SU-DHL-6 (cell line): Measurements from ENCODE around the gene NGLY1.

Experiments
- H2AFZ ChIP-seq: fragments of 200-600 bp; sonication (generic); 2 replicates; pipeline ENCODE4 v1.6.1; 2014; ENCODE audit warnings: low read depth, mild to moderate bottlenecking, moderate library complexity, mixed read lengths, antibody characterized with exemption, low read length; ENCODE audit not compliant: severe bottlenecking
- H3F3A ChIP-seq: fragments of 200-600 bp; shearing (Covaris generic); 2 replicates; pipeline ENCODE4 v1.6.0; 2016; ENCODE audit warnings: antibody characterized with exemption, mild to moderate bottlenecking; ENCODE audit not compliant: insufficient read depth
- H3K27ac ChIP-seq: fragments of 200-600 bp; sonication (generic); 2 replicates; pipeline ENCODE4 v1.5.1; 2016; ENCODE audit warnings: low read depth, mild to moderate bottlenecking, low read length, moderate library complexity, mixed read lengths
- H3K27me3 ChIP-seq: fragments of 200-600 bp; sonication (generic), shearing (Covaris generic); 2 replicates; pipeline ENCODE4 v1.6.0; 2014; ENCODE audit warnings: mild to moderate bottlenecking, low read length
- H3K36me3 ChIP-seq: fragments of 200-600 bp; sonication (generic); 2 replicates; pipeline ENCODE4 v1.6.1; 2014; ENCODE audit warnings: mild to moderate bottlenecking, low read length, mixed read lengths
- H3K4me2 ChIP-seq: fragments of 300-600, 200-600 bp; shearing (Covaris generic), sonication (generic); 2 replicates; pipeline ENCODE4 v1.6.0; 2014; ENCODE audit warnings: low read length, low read depth, mild to moderate bottlenecking; ENCODE audit not compliant: poor library complexity, severe bottlenecking
- H3K4me3 ChIP-seq: fragments of 200-600 bp; sonication (generic); 2 replicates; pipeline ENCODE4 v1.5.1; 2014; ENCODE audit warnings: antibody characterized with exemption, low read length, mild to moderate bottlenecking, mixed read lengths; ENCODE audit not compliant: insufficient read depth, poor library complexity, severe bottlenecking
- H3K79me2 ChIP-seq: fragments of 200-600 bp; sonication (generic); 2 replicates; pipeline ENCODE4 v1.6.1; 2014; ENCODE audit warnings: mild to moderate bottlenecking, low read length, moderate library complexity; ENCODE audit not compliant: insufficient read depth
- H3K9ac ChIP-seq: fragments of 200-600 bp; sonication (generic); 2 replicates; pipeline ENCODE4 v1.7.0; 2014; ENCODE audit warnings: mild to moderate bottlenecking, low read length
- H3K9me2 ChIP-seq: fragments of 200-600 bp; sonication (generic); replicated peaks from 2 replicates; pipeline ENCODE4 v1.6.1; 2014; ENCODE audit warnings: low read length; ENCODE audit not compliant: insufficient read depth
- H3K9me3 ChIP-seq: fragments of 200-600 bp; sonication (generic); 2 replicates; pipeline ENCODE4 v1.6.1; 2014; ENCODE audit warnings: low read length, mixed read lengths; ENCODE audit not compliant: insufficient read depth
- H4K20me1 ChIP-seq: fragments of 200-600 bp; sonication (generic); 2 replicates; pipeline ENCODE4 v1.6.1; 2014; ENCODE audit warnings: low read depth, mild to moderate bottlenecking, antibody characterized with exemption, low read length, moderate library complexity, mixed read lengths
- EZH2phosphoT487 ChIP-seq: fragments of 200-600 bp; sonication (generic), shearing (Covaris generic); conservative IDR thresholded peaks from 2 replicates; pipeline ENCODE4 v1.6.1; 2018; ENCODE audit warnings: mild to moderate bottlenecking, antibody characterized with exemption, low read length, moderate library complexity, mixed read lengths
- TF ChIP-seq, protein P1 (sequence below): fragments of 200-600 bp; sonication (generic); IDR thresholded peaks from one replicate; pipeline ENCODE4 v1.5.1; 2017; ENCODE audit warnings: antibody characterized with exemption, mild to moderate bottlenecking, low read length, moderate library complexity; ENCODE audit not compliant: insufficient read depth, poor library complexity, severe bottlenecking

NGLY1 gene

GRCh38 chr3:25706213-25706612, 77.0 kb downstream of the NGLY1 start:
- Histone ChIP-seq H3K36me3 (no peaks in the 10 kb centered on the region), H3K27ac (no peak overlapping the region), H3K27me3 (0 out of 2 replicates have a peak, but pooled peaks cover 2% of the 10 kb centered on the region), H3K4me3 (no peak overlapping the region), H3K9ac (no peak overlapping the region), H3K4me2 (no peak overlapping the region), H4K20me1 (no peaks in the 10 kb centered on the region), H3K79me2 (no peaks in the 10 kb centered on the region), H3K9me2 (no peaks in the 10 kb centered on the region), H3K9me3 (no peaks in the 10 kb centered on the region), H2AFZ (no peak overlapping the region), H3F3A (no peaks in the 10 kb centered on the region)
- no peak for TF ChIP-seq EZH2phosphoT487
- TF ChIP-seq, protein P1, sequence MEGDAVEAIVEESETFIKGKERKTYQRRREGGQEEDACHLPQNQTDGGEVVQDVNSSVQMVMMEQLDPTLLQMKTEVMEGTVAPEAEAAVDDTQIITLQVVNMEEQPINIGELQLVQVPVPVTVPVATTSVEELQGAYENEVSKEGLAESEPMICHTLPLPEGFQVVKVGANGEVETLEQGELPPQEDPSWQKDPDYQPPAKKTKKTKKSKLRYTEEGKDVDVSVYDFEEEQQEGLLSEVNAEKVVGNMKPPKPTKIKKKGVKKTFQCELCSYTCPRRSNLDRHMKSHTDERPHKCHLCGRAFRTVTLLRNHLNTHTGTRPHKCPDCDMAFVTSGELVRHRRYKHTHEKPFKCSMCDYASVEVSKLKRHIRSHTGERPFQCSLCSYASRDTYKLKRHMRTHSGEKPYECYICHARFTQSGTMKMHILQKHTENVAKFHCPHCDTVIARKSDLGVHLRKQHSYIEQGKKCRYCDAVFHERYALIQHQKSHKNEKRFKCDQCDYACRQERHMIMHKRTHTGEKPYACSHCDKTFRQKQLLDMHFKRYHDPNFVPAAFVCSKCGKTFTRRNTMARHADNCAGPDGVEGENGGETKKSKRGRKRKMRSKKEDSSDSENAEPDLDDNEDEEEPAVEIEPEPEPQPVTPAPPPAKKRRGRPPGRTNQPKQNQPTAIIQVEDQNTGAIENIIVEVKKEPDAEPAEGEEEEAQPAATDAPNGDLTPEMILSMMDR, result no peak

GRCh38 chr3:25697553-25697952, 85.7 kb downstream of the NGLY1 start:
- Histone ChIP-seq H3F3A (no peaks in the 10 kb centered on the region), H3K9me2 (no peaks in the 10 kb centered on the region), H3K9me3 (no peaks in the 10 kb centered on the region), H3K9ac (no peak overlapping the region), H3K4me2 (no peak overlapping the region), H3K4me3 (no peak overlapping the region), H3K27ac (no peak overlapping the region), H3K27me3 (no peaks in the 10 kb centered on the region), H3K79me2 (no peaks in the 10 kb centered on the region), H3K36me3 (no peaks in the 10 kb centered on the region), H4K20me1 (no peaks in the 10 kb centered on the region), H2AFZ (no peak overlapping the region)
- TF ChIP-seq, protein P1, result no peak
- no peak for TF ChIP-seq EZH2phosphoT487

DNA sequence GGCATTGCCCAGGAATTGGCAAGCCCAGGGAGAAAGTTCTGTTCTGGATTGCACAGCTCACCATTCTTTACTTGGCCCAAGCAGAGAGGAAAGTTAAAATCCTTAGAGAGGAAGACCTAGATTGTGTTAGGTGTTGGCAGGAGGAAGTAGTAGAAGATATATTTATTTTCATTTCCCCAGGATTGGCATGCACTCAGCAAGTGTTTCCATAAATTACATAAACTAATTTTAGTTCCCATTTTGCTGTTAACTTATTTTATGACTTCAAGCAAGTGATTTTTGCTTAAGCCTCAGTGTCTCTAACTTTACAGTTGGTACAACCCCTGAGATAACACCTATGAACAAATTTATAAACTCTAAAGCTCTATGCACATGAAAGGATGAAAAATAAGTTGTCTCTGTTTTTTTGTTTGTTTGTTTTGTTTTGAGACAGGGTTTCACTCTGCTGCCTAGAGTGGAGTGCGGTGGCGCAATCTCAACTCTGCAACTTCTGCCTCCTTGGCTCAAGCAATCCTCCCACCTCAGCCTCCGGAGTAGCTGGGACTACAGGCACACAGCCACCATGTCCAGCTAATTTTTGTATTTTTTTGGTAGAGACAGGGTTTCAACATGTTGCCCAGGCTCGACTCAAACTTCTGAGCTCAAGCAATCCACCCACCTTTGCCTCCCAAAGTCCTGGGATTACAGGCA, 87.4 kb downstream of the NGLY1 start:
- Histone ChIP-seq H3K4me2 (no peak overlapping the region), H3K79me2 (no peaks in the 10 kb centered on the region), H3K36me3 (no peaks in the 10 kb centered on the region), H3K9me3 (no peaks in the 10 kb centered on the region), H3K9me2 (no peaks in the 10 kb centered on the region), H3F3A (no peaks in the 10 kb centered on the region), H2AFZ (no peak overlapping the region), H3K9ac (no peak overlapping the region), H3K27ac (no peak overlapping the region), H3K27me3 (no peaks in the 10 kb centered on the region), H4K20me1 (no peaks in the 10 kb centered on the region), H3K4me3 (no peak overlapping the region)
- TF ChIP-seq EZH2phosphoT487, result no peak
- TF ChIP-seq, protein P1, result no peak
